Activated naive CD4-positive, alpha-beta T cell treated with anti-CD3 and anti-CD28 coated beads for 36 hours (primary cell): ENCODE results near the gene BTK. TPM values are rescaled to one million over a fixed set of nuclear protein-coding genes. Genes with fewer than 3 reads are reported as not detected.

Source experiments
- CTCF ChIA-PET: fragments of 350-600 bp; sonication (Branson Sonifier 250); formaldehyde crosslinking; loops from one replicate; lab custom pipeline; 2021; ENCODE audit warnings: antibody characterized with exemption; lab: Charles Lee
- DNase-seq: peaks from one replicate; pipeline ENCODE4 v3.0.0-alpha.2; 2020
- H3K27ac Mint-ChIP-seq: one replicate; pipeline ENCODE4 v1.8.0; 2021; ENCODE audit warnings: mild to moderate bottlenecking, mixed read lengths
- H3K27me3 Mint-ChIP-seq: one replicate; pipeline ENCODE4 v1.8.0; 2021; ENCODE audit warnings: low read depth, mixed read lengths
- H3K36me3 Mint-ChIP-seq: one replicate; pipeline ENCODE4 v1.8.0; 2021; ENCODE audit warnings: low read depth, mixed read lengths
- H3K4me1 Mint-ChIP-seq: one replicate; pipeline ENCODE4 v1.8.0; 2021; ENCODE audit warnings: low read depth, mixed read lengths
- H3K4me3 Mint-ChIP-seq: one replicate; pipeline ENCODE4 v1.8.0; 2021; ENCODE audit warnings: mild to moderate bottlenecking, moderate library complexity, mixed read lengths
- H3K9me3 Mint-ChIP-seq: one replicate; pipeline ENCODE4 v1.8.0; 2021; ENCODE audit warnings: mixed read lengths
- intact Hi-C: fragments of 100-400 bp; cut with micrococcal nuclease; formaldehyde crosslinking; loops from one replicate; pipeline ENCODE4 v1.15.1; 2023
- total RNA-seq, 2 experiments: library from RNA; stranded (reverse); gene quantifications; one replicate each; pipeline ENCODE4 v1.2.3, GENCODE V29; 2021

BTK gene
- total RNA-seq, 2 experiments from 2014 or later = 0.38 to 0.47 TPM

- CTCF ChIA-PET = interaction anchor here (2.3 kb wide), 1 partner anchor 11 kb away, joined by 5 read pairs; no protein-coding TSS in a partner anchor
- H3K4me1 Mint-ChIP-seq = peaks cover 18% of the 10 kb centered on the region
- H3K36me3 Mint-ChIP-seq = peaks cover 39% of the 10 kb centered on the region
- intact Hi-C loops = loop anchor here (5.0 kb wide), 3 partner anchors 295 to 560 kb away; partner anchors contain the start of genes CENPI and TRMT2B
- H3K27ac Mint-ChIP-seq = peak overlapping the region; percentile 94
- no peaks in the 10 kb centered on the region for H3K27me3 Mint-ChIP-seq
- H3K9me3 Mint-ChIP-seq = no peaks in the 10 kb centered on the region
- peak overlapping the region; percentile 93 for H3K4me3 Mint-ChIP-seq
- no peak for DNase-seq
Observed at GRCh38 chrX:101391831-101392230, 5.8 kb upstream of the BTK start.

GRCh38 chrX:101390664-101391525 is 4.9 kb upstream of the BTK start, which contains the start of gene RPL36A:
Gene RPL36A, plus strand, starts transcription at chrX:101391011. Its CDS starts 33 bp downstream, at chrX:101391044.
- peaks cover 18% of the 10 kb centered on the region for H3K4me1 Mint-ChIP-seq
- peak within 1 kb of the TSS; percentile 93 for H3K4me3 Mint-ChIP-seq
- no peaks in the 10 kb centered on the region for H3K9me3 Mint-ChIP-seq
- intact Hi-C loops = loop anchor here (1.0 to 5.0 kb wide), 5 partner anchors 17 to 559 kb away; partner anchors contain the start of genes CENPI, HNRNPH2, TIMM8A and TRMT2B
- no peaks in the 10 kb centered on the region for H3K27me3 Mint-ChIP-seq
- H3K36me3 Mint-ChIP-seq = peaks cover 39% of the 10 kb centered on the region
- peak within 1 kb of the TSS; percentile 94 for H3K27ac Mint-ChIP-seq
- CTCF ChIA-PET = interaction anchor here (0.6 to 2.3 kb wide), 8 partner anchors 12 to 311 kb away, joined by 3 to 8 read pairs (median 4); no protein-coding TSS in a partner anchor
- peak; percentile 88 for DNase-seq

- CTCF ChIA-PET = no interaction called here
- H3K36me3 Mint-ChIP-seq = peaks cover 26% of the 10 kb centered on the region
- H3K4me3 Mint-ChIP-seq = no peak overlapping the region
- no peak for DNase-seq
- H3K27me3 Mint-ChIP-seq = no peaks in the 10 kb centered on the region
- H3K4me1 Mint-ChIP-seq = peaks cover 13% of the 10 kb centered on the region
- H3K9me3 Mint-ChIP-seq = no peaks in the 10 kb centered on the region
- H3K27ac Mint-ChIP-seq = no peak overlapping the region
- intact Hi-C loops = no loop called here
Observed at GRCh38 chrX:101388604-101389003, 2.6 kb upstream of the BTK start.

GRCh38 chrX:101386542-101386885 is 523 bp upstream of the BTK start:
- CTCF ChIA-PET = no interaction called here
- Mint-ChIP-seq H3K4me1 (no peaks in the 10 kb centered on the region), H3K27me3 (no peaks in the 10 kb centered on the region), H3K9me3 (no peaks in the 10 kb centered on the region), H3K27ac (no peak overlapping the region), H3K4me3 (no peak overlapping the region), H3K36me3 (peaks cover 7% of the 10 kb centered on the region)
- intact Hi-C loops = no loop called here
- no peak for DNase-seq

- intact Hi-C loops = no loop called here
- H3K4me1 Mint-ChIP-seq = no peaks in the 10 kb centered on the region
- H3K4me3 Mint-ChIP-seq = no peak overlapping the region
- H3K9me3 Mint-ChIP-seq = no peaks in the 10 kb centered on the region
- no peaks in the 10 kb centered on the region for H3K36me3 Mint-ChIP-seq
- H3K27ac Mint-ChIP-seq = no peak overlapping the region
- DNase-seq = no peak
- no peaks in the 10 kb centered on the region for H3K27me3 Mint-ChIP-seq
- CTCF ChIA-PET = interaction anchor here (0.6 kb wide), 1 partner anchor 26 kb away, joined by 5 read pairs; no protein-coding TSS in a partner anchor
Observed at GRCh38 chrX:101385026-101385684, 836 bp downstream of the BTK start.

- Mint-ChIP-seq H3K4me1 (no peaks in the 10 kb centered on the region), H3K27me3 (no peaks in the 10 kb centered on the region), H3K36me3 (no peaks in the 10 kb centered on the region), H3K27ac (no peak overlapping the region), H3K4me3 (no peak overlapping the region), H3K9me3 (no peaks in the 10 kb centered on the region)
- intact Hi-C loops = no loop called here
- CTCF ChIA-PET = interaction anchor here (0.6 kb wide), 1 partner anchor 28 kb away, joined by 3 read pairs; no protein-coding TSS in a partner anchor
- no peak for DNase-seq
Observed at GRCh38 chrX:101383679-101384205, 2.2 kb downstream of the BTK start.

- intact Hi-C loops = no loop called here
- DNase-seq = no peak
- Mint-ChIP-seq H3K27me3 (no peaks in the 10 kb centered on the region), H3K9me3 (no peaks in the 10 kb centered on the region), H3K4me3 (no peak overlapping the region), H3K4me1 (no peaks in the 10 kb centered on the region), H3K27ac (no peak overlapping the region), H3K36me3 (no peaks in the 10 kb centered on the region)
- CTCF ChIA-PET = no interaction called here
Observed at GRCh38 chrX:101377547-101377946, 8.4 kb downstream of the BTK start.

- Mint-ChIP-seq H3K27me3 (no peaks in the 10 kb centered on the region), H3K4me3 (no peak overlapping the region), H3K9me3 (no peaks in the 10 kb centered on the region), H3K36me3 (no peaks in the 10 kb centered on the region), H3K4me1 (no peaks in the 10 kb centered on the region), H3K27ac (no peak overlapping the region)
- CTCF ChIA-PET = no interaction called here
- no peak for DNase-seq
- intact Hi-C loops = no loop called here
Observed at GRCh38 chrX:101370888-101371504, 15.0 kb downstream of the BTK start.

- H3K36me3 Mint-ChIP-seq = no peaks in the 10 kb centered on the region
- CTCF ChIA-PET = no interaction called here
- H3K27me3 Mint-ChIP-seq = no peaks in the 10 kb centered on the region
- H3K4me3 Mint-ChIP-seq = no peak overlapping the region
- H3K27ac Mint-ChIP-seq = no peak overlapping the region
- H3K9me3 Mint-ChIP-seq = no peaks in the 10 kb centered on the region
- no peak for DNase-seq
- H3K4me1 Mint-ChIP-seq = no peaks in the 10 kb centered on the region
- intact Hi-C loops = no loop called here
Observed at GRCh38 chrX:101369687-101370086, 16.3 kb downstream of the BTK start.

GRCh38 chrX:101368800-101369199 is 17.2 kb downstream of the BTK start:
- CTCF ChIA-PET = interaction anchor here (0.6 kb wide), 1 partner anchor 13 kb away, joined by 3 read pairs; no protein-coding TSS in a partner anchor
- no peak overlapping the region for H3K27ac Mint-ChIP-seq
- intact Hi-C loops = no loop called here
- H3K4me1 Mint-ChIP-seq = no peaks in the 10 kb centered on the region
- DNase-seq = no peak
- no peak overlapping the region for H3K4me3 Mint-ChIP-seq
- H3K9me3 Mint-ChIP-seq = no peaks in the 10 kb centered on the region
- H3K27me3 Mint-ChIP-seq = no peaks in the 10 kb centered on the region
- no peaks in the 10 kb centered on the region for H3K36me3 Mint-ChIP-seq

GRCh38 chrX:101365301-101365795 is 20.6 kb downstream of the BTK start:
- no peak for DNase-seq
- no peaks in the 10 kb centered on the region for H3K9me3 Mint-ChIP-seq
- intact Hi-C loops = no loop called here
- CTCF ChIA-PET = no interaction called here
- no peaks in the 10 kb centered on the region for H3K27me3 Mint-ChIP-seq
- H3K4me3 Mint-ChIP-seq = no peak overlapping the region
- H3K27ac Mint-ChIP-seq = no peak overlapping the region
- H3K36me3 Mint-ChIP-seq = no peaks in the 10 kb centered on the region
- no peaks in the 10 kb centered on the region for H3K4me1 Mint-ChIP-seq

- no peaks in the 10 kb centered on the region for H3K36me3 Mint-ChIP-seq
- H3K27ac Mint-ChIP-seq = no peak overlapping the region
- no peaks in the 10 kb centered on the region for H3K27me3 Mint-ChIP-seq
- H3K4me1 Mint-ChIP-seq = no peaks in the 10 kb centered on the region
- H3K9me3 Mint-ChIP-seq = no peaks in the 10 kb centered on the region
- CTCF ChIA-PET = no interaction called here
- intact Hi-C loops = no loop called here
- DNase-seq = no peak
- H3K4me3 Mint-ChIP-seq = no peak overlapping the region
Observed at GRCh38 chrX:101362757-101363156, 23.2 kb downstream of the BTK start.
